Astrocyte of the cerebellum (primary cell): ENCODE data around the gene DLGAP1.

ENCODE experiments used
- DNase-seq: peaks from one replicate; pipeline ENCODE4 v3.0.0-alpha.2; 2011; ENCODE audit warnings: low read depth
- H3K4me3 ChIP-seq: 2 replicates; pipeline ENCODE4 v1.5.1; 2011; ENCODE audit warnings: mild to moderate bottlenecking, low read depth, low read length, moderate library complexity
- CTCF ChIP-seq: IDR thresholded peaks from 2 replicates; pipeline ENCODE4 v1.5.1; 2012; ENCODE audit warnings: low read length, low read depth, moderate library complexity, mild to moderate bottlenecking; ENCODE audit errors: missing control alignments
- in situ Hi-C: cut with HindIII; loops from 2 replicates; pipeline ENCODE4 v1.10.0; 2017; ENCODE audit warnings: low sequenced_read_pairs

Gene DLGAP1

GRCh38 chr18:3982541-3982940 is 472.6 kb downstream of the DLGAP1 start:
- DNase-seq = no peak
- no peak overlapping the region for H3K4me3 ChIP-seq
- no peak for TF ChIP-seq CTCF
- in situ Hi-C loops = loop anchor here (25.0 kb wide), 1 partner anchor 220 kb away; no protein-coding TSS in a partner anchor

GRCh38 chr18:3979024-3979423 is 476.1 kb downstream of the DLGAP1 start:
- no peak for DNase-seq
- no peak for TF ChIP-seq CTCF
- in situ Hi-C loops = loop anchor here (25.0 kb wide), 1 partner anchor 217 kb away; no protein-coding TSS in a partner anchor
- no peak overlapping the region for H3K4me3 ChIP-seq

GRCh38 chr18:3973191-3973850 is 481.8 kb downstream of the DLGAP1 start:
- in situ Hi-C loops = no loop called here
- DNase-seq = no peak
- no peak for TF ChIP-seq CTCF
- no peak overlapping the region for H3K4me3 ChIP-seq

- TF ChIP-seq CTCF = no peak
- DNase-seq = no peak
- no peak overlapping the region for H3K4me3 ChIP-seq
- in situ Hi-C loops = no loop called here
Measured at GRCh38 chr18:3972291-3972930, 482.7 kb downstream of the DLGAP1 start.

- TF ChIP-seq CTCF = peak; percentile 15
- no peak for DNase-seq
- in situ Hi-C loops = no loop called here
- no peak overlapping the region for H3K4me3 ChIP-seq
Measured at GRCh38 chr18:3970929-3971328, 484.2 kb downstream of the DLGAP1 start.

GRCh38 chr18:3967359-3968180 is 487.5 kb downstream of the DLGAP1 start:
- TF ChIP-seq CTCF = no peak
- in situ Hi-C loops = no loop called here
- H3K4me3 ChIP-seq = no peak overlapping the region
- DNase-seq = no peak
